HuH-7 (cell line): ENCODE data around the gene PUM2.
"Not testable (repeated sequence)": the region's sequence is repeated elsewhere in the genome, so short reads cannot be mapped to it uniquely, and the experiment has no call there.

Source experiments
- DNase-seq: peaks from one replicate; pipeline ENCODE4 v3.0.0; 2011; ENCODE audit warnings: low spot score

The PUM2 gene

GRCh38 chr2:20350753-20351554 is at the start of gene PUM2:
PUM2 (minus strand) TSS chr2:20350844; CDS start chr2:20327360, 23,484 bp downstream.
- peak; percentile 82 for DNase-seq

- no peak for DNase-seq
Measured at GRCh38 chr2:20400306-20400705, 49.7 kb upstream of the PUM2 start.

GRCh38 chr2:20398956-20399567 is 48.4 kb upstream of the PUM2 start:
- no peak for DNase-seq

GRCh38 chr2:20397811-20398447 is 47.3 kb upstream of the PUM2 start:
- no peak for DNase-seq

- no peak for DNase-seq
Measured at GRCh38 chr2:20396356-20397000, 45.8 kb upstream of the PUM2 start.

GRCh38 chr2:20393986-20394385 is 43.3 kb upstream of the PUM2 start:
- no peak for DNase-seq

GRCh38 chr2:20391951-20392699 is 41.5 kb upstream of the PUM2 start:
- DNase-seq: no peak

- DNase-seq: no peak
Measured at GRCh38 chr2:20390524-20391123, 40.0 kb upstream of the PUM2 start.

- no peak for DNase-seq
Measured at GRCh38 chr2:20384953-20385352, 34.3 kb upstream of the PUM2 start.

GRCh38 chr2:20382965-20383810 is 32.5 kb upstream of the PUM2 start:
- DNase-seq: no peak

GRCh38 chr2:20381457-20381856 is 30.8 kb upstream of the PUM2 start:
- peak; percentile 25 for DNase-seq

GRCh38 chr2:20378891-20379519 is 28.4 kb upstream of the PUM2 start:
- peak; percentile 72 for DNase-seq

GRCh38 chr2:20378341-20378740 is 27.7 kb upstream of the PUM2 start:
- DNase-seq: no peak

GRCh38 chr2:20377741-20378140 is 27.1 kb upstream of the PUM2 start:
- no peak for DNase-seq

- DNase-seq: not testable (repeated sequence)
Measured at GRCh38 chr2:20374982-20375381, 24.3 kb upstream of the PUM2 start.

GRCh38 chr2:20372896-20373640 is 22.4 kb upstream of the PUM2 start:
- no peak for DNase-seq

GRCh38 chr2:20371323-20372025 is 20.8 kb upstream of the PUM2 start:
- no peak for DNase-seq

- DNase-seq: no peak
Measured at GRCh38 chr2:20370191-20370590, 19.5 kb upstream of the PUM2 start.

- no peak for DNase-seq
Measured at GRCh38 chr2:20369366-20369765, 18.7 kb upstream of the PUM2 start.
